ENCODE data around the gene EXOC3L4. TPM values are rescaled to one million over a fixed set of nuclear protein-coding genes. Genes with fewer than 3 reads are reported as not detected.

EXOC3L4 gene
- total and polyA plus RNA-seq, 4 donors = 24.0 to 77.8 (median 36.7) TPM

- Histone ChIP-seq H3K27ac (ENCODE audit: low read depth in 1 of 2, low read length in 2 of 2) (peak overlapping the region; percentile 42 to 64), H3K9ac (ENCODE audit: low read depth in 1 of 2, low read length in 2 of 2) (no peak overlapping the region), H3K4me3 (ENCODE audit: low read depth in 1 of 3, low read length in 3 of 3) (no peak overlapping the region), H3K9me3 (ENCODE audit: control insufficient read depth in 4 of 4, low read length in 3 of 4) (no peaks in the 10 kb centered on the region), H3K36me3 (ENCODE audit: control insufficient read depth in 4 of 4, insufficient read depth in 3 of 4, low read depth in 1 of 4, low read length in 3 of 4) (peaks cover 0 to 3% (median 0%) of the 10 kb centered on the region in 4 donors), H3K4me1 (ENCODE audit: control insufficient read depth in 4 of 4, insufficient read depth in 4 of 4, low read length in 3 of 4) (peaks cover 30 to 73% (median 53%) of the 10 kb centered on the region in 4 donors), H3K27me3 (ENCODE audit: control insufficient read depth in 4 of 4, insufficient read depth in 4 of 4, low read length in 3 of 4) (no peaks in the 10 kb centered on the region)
- 66% methylated on average over 6 of the region's 6 CpGs for WGBS
- no peak for DNase-seq (ENCODE audit: low spot score)
- TF ChIP-seq RXRA (IDR thresholded peaks at IDR 0.05) (no peak), HNF4A (conservative IDR thresholded peaks at IDR 0.05) (no peak), JUND (IDR thresholded peaks at IDR 0.05) (no peak), YY1 (IDR thresholded peaks at IDR 0.05) (no peak), EGR1 (IDR thresholded peaks at IDR 0.05; ENCODE audit: low read depth in 2 of 2) (no peak), MAX (IDR thresholded peaks at IDR 0.05) (no peak), ATF3 (IDR thresholded peaks at IDR 0.05) (no peak), SP1 (IDR thresholded peaks at IDR 0.05) (no peak), FOXA2 (IDR thresholded peaks at IDR 0.05) (no peak), HNF4G (IDR thresholded peaks at IDR 0.05) (no peak), TAF1 (conservative IDR thresholded peaks at IDR 0.05) (no peak), REST (IDR thresholded peaks at IDR 0.05) (no peak), NR2F2 (IDR thresholded peaks at IDR 0.05) (no peak), GABPA (IDR thresholded peaks at IDR 0.05 in 1 of 2, conservative IDR thresholded peaks at IDR 0.05 in 1 of 2) (no peak), FOXA1 (IDR thresholded peaks at IDR 0.05) (no peak), ZBTB33 (IDR thresholded peaks at IDR 0.05) (no peak), RAD21 (IDR thresholded peaks at IDR 0.05) (no peak), CTCF (IDR thresholded peaks at IDR 0.05; ENCODE audit: low read depth, low read length, missing input control) (no peak)
These were observed 16.8 kb downstream of the EXOC3L4 start for GRCh38 chr14:103111232-103111868.

Measured in liver (tissue), 9 donors.